NT2/D1 (cell line): ENCODE measurements around the gene CXCR6.

Source experiments
- SUZ12 ChIP-seq: IDR thresholded peaks from 2 replicates; pipeline ENCODE4 v1.6.1; 2011; ENCODE audit not compliant: insufficient read length, insufficient read depth; ENCODE audit errors: extremely low read depth
- YY1 ChIP-seq: IDR thresholded peaks from 2 replicates; pipeline ENCODE4 v1.6.1; 2011; ENCODE audit not compliant: insufficient read length, insufficient read depth

GRCh38 chr3:45921158-45922038 lies 21.9 kb upstream of the CXCR6 start:
- TF ChIP-seq YY1 (no peak), SUZ12 (no peak)
